Posterior vena cava (tissue), 2 donors: ENCODE results near the gene PPP2R3B. TPM values are rescaled to one million over a fixed set of nuclear protein-coding genes. Genes with fewer than 3 reads are reported as not detected.

Experiments used
- DNase-seq: peaks from one replicate; pipeline ENCODE4 v3.0.0-alpha.2; 2020; ENCODE audit warnings: low spot score
- intact Hi-C, 2 donors: fragments of 100-400 bp; cut with DNase I; formaldehyde crosslinking; loops; one replicate each; pipeline versions ENCODE4 v1.14.1 to v1.14.2; 2022 to 2023
- total RNA-seq, 2 donors: library from RNA; stranded (reverse); fragmentation: NEBNext Ultra II Directional; extraction: Animal tissue kit (Norgen Biotek cat#: 25700); gene quantifications; one replicate each; pipeline ENCODE4 v1.2.1, GENCODE V29; 2021
- donor health status: DM: yes; HTN: yes; CAD: no.
- donor health status: DM: yes; HTN: yes; CAD: no.

PPP2R3B gene
- total RNA-seq, 2 donors from 2014 or later, result 17.9 to 23.4 TPM

GRCh38 chrX:373641-374471 is 12.9 kb downstream of the PPP2R3B start:
- intact Hi-C loops, result no loop called here
- no peak for DNase-seq

- DNase-seq, result no peak
- intact Hi-C loops, result no loop called here
Measured at GRCh38 chrX:372856-373640, 13.7 kb downstream of the PPP2R3B start.

- intact Hi-C loops, result no loop called here
Measured at GRCh38 chrX:371907-372306, 14.8 kb downstream of the PPP2R3B start.

GRCh38 chrX:370963-371745 is 15.6 kb downstream of the PPP2R3B start:
- DNase-seq, result no peak
- intact Hi-C loops, result no loop called here

More at GRCh38 chrX:371907-372306, 14.8 kb downstream of the PPP2R3B start:
- DNase-seq, result no peak

GRCh38 chrX:370244-370962 is 16.3 kb downstream of the PPP2R3B start:
- intact Hi-C loops, result no loop called here
- DNase-seq, result no peak

- no peak for DNase-seq
- intact Hi-C loops, result no loop called here
Measured at GRCh38 chrX:369563-370101, 17.1 kb downstream of the PPP2R3B start.

GRCh38 chrX:368811-369562 is 17.7 kb downstream of the PPP2R3B start:
- intact Hi-C loops, result no loop called here
- DNase-seq, result no peak

GRCh38 chrX:367866-368265 is 18.8 kb downstream of the PPP2R3B start:
- intact Hi-C loops, result no loop called here
- no peak for DNase-seq

GRCh38 chrX:367349-367748 is 19.4 kb downstream of the PPP2R3B start:
- intact Hi-C loops, result no loop called here
- no peak for DNase-seq

- DNase-seq, result peak; percentile 73
- intact Hi-C loops, result no loop called here
Measured at GRCh38 chrX:363621-364375, 22.9 kb downstream of the PPP2R3B start.

- DNase-seq, result peak; percentile 46
- intact Hi-C loops, result no loop called here
Measured at GRCh38 chrX:362937-363620, 23.6 kb downstream of the PPP2R3B start.

GRCh38 chrX:362351-362750 is 24.4 kb downstream of the PPP2R3B start:
- DNase-seq, result peak; percentile 57
- intact Hi-C loops, result no loop called here

GRCh38 chrX:361231-362145 is 25.2 kb downstream of the PPP2R3B start:
- intact Hi-C loops, result no loop called here
- DNase-seq, result peak; percentile 72

- peak; percentile 69 for DNase-seq
- intact Hi-C loops, result no loop called here
Measured at GRCh38 chrX:360496-361150, 26.1 kb downstream of the PPP2R3B start.

GRCh38 chrX:358651-359143 is 28.0 kb downstream of the PPP2R3B start:
- peak; percentile 67 for DNase-seq
- intact Hi-C loops, result no loop called here
